Measurements from ENCODE around the gene GTF3C5.

Gene GTF3C5

GRCh38 chr9:133044125-133044524 is 13.3 kb downstream of the GTF3C5 start:
- Histone ChIP-seq H3K36me3 (ENCODE audit: control insufficient read depth, insufficient read depth, low read length) (peaks cover 30% of the 10 kb centered on the region), H3K27me3 (replicated peaks; ENCODE audit: control insufficient read depth, insufficient read depth, low read length) (no peaks in the 10 kb centered on the region), H3K4me3 (replicated peaks; ENCODE audit: low read depth, low read length) (no peak overlapping the region)
- DNase-seq (ENCODE audit: extremely low read depth, insufficient read length), result no peak
- no peak for TF ChIP-seq CTCF (IDR thresholded peaks at IDR 0.05; ENCODE audit: insufficient read depth, low read length, poor library complexity, severe bottlenecking)

GRCh38 chr9:133044661-133045060 is 13.9 kb downstream of the GTF3C5 start:
- Histone ChIP-seq H3K4me3 (replicated peaks; ENCODE audit: low read depth, low read length) (no peak overlapping the region), H3K27me3 (replicated peaks; ENCODE audit: control insufficient read depth, insufficient read depth, low read length) (no peaks in the 10 kb centered on the region), H3K36me3 (ENCODE audit: control insufficient read depth, insufficient read depth, low read length) (peaks cover 31% of the 10 kb centered on the region)
- no peak for TF ChIP-seq CTCF (IDR thresholded peaks at IDR 0.05; ENCODE audit: insufficient read depth, low read length, poor library complexity, severe bottlenecking)
- no peak for DNase-seq (ENCODE audit: extremely low read depth, insufficient read length)

- no peak for DNase-seq (ENCODE audit: extremely low read depth, insufficient read length)
- H3K36me3 ChIP-seq (ENCODE audit: control insufficient read depth, insufficient read depth, low read length), result peaks cover 32% of the 10 kb centered on the region
- H3K4me3 ChIP-seq (replicated peaks; ENCODE audit: low read depth, low read length), result no peak overlapping the region
- no peak for TF ChIP-seq CTCF (IDR thresholded peaks at IDR 0.05; ENCODE audit: insufficient read depth, low read length, poor library complexity, severe bottlenecking)
- no peaks in the 10 kb centered on the region for H3K27me3 ChIP-seq (replicated peaks; ENCODE audit: control insufficient read depth, insufficient read depth, low read length)
Observed at GRCh38 chr9:133045132-133045531, 14.3 kb downstream of the GTF3C5 start.

GRCh38 chr9:133046196-133046899 is 15.6 kb downstream of the GTF3C5 start:
- DNase-seq (ENCODE audit: extremely low read depth, insufficient read length), result no peak
- H3K36me3 ChIP-seq (ENCODE audit: control insufficient read depth, insufficient read depth, low read length), result peaks cover 36% of the 10 kb centered on the region

GRCh38 chr9:133046900-133047295 is 16.1 kb downstream of the GTF3C5 start:
- no peak for TF ChIP-seq CTCF (IDR thresholded peaks at IDR 0.05; ENCODE audit: insufficient read depth, low read length, poor library complexity, severe bottlenecking)
- H3K27me3 ChIP-seq (replicated peaks; ENCODE audit: control insufficient read depth, insufficient read depth, low read length), result no peaks in the 10 kb centered on the region
- no peak for DNase-seq (ENCODE audit: extremely low read depth, insufficient read length)
- peaks cover 40% of the 10 kb centered on the region for H3K36me3 ChIP-seq (ENCODE audit: control insufficient read depth, insufficient read depth, low read length)
- no peak overlapping the region for H3K4me3 ChIP-seq (replicated peaks; ENCODE audit: low read depth, low read length)

More at GRCh38 chr9:133046196-133046899, 15.6 kb downstream of the GTF3C5 start:
- no peak for TF ChIP-seq CTCF (IDR thresholded peaks at IDR 0.05; ENCODE audit: insufficient read depth, low read length, poor library complexity, severe bottlenecking)
- Histone ChIP-seq H3K4me3 (replicated peaks; ENCODE audit: low read depth, low read length) (no peak overlapping the region), H3K27me3 (replicated peaks; ENCODE audit: control insufficient read depth, insufficient read depth, low read length) (no peaks in the 10 kb centered on the region)

GRCh38 chr9:133048595-133048994 is 17.8 kb downstream of the GTF3C5 start:
- Histone ChIP-seq H3K4me3 (replicated peaks; ENCODE audit: low read depth, low read length) (no peak overlapping the region), H3K27me3 (replicated peaks; ENCODE audit: control insufficient read depth, insufficient read depth, low read length) (no peaks in the 10 kb centered on the region), H3K36me3 (ENCODE audit: control insufficient read depth, insufficient read depth, low read length) (peaks cover 41% of the 10 kb centered on the region)
- peak; percentile 52 for TF ChIP-seq CTCF (IDR thresholded peaks at IDR 0.05; ENCODE audit: insufficient read depth, low read length, poor library complexity, severe bottlenecking)
- DNase-seq (ENCODE audit: extremely low read depth, insufficient read length), result no peak

Measured in GM06990 (cell line).